Mammary microvascular endothelial cell (primary cell): ENCODE results near the gene TBXAS1. TPM values are rescaled to one million over a fixed set of nuclear protein-coding genes. Genes with fewer than 3 reads are reported as not detected.

ENCODE experiments used
- total RNA-seq: library from RNA; depleted of rRNA; stranded (reverse); fragments of >200 nt; gene quantifications from 2 replicates; pipeline ENCODE4 v1.2.3, GENCODE V29; 2015

The TBXAS1 gene
- total RNA-seq: 0.67 and 1.7 TPM in 2 replicates

DNA sequence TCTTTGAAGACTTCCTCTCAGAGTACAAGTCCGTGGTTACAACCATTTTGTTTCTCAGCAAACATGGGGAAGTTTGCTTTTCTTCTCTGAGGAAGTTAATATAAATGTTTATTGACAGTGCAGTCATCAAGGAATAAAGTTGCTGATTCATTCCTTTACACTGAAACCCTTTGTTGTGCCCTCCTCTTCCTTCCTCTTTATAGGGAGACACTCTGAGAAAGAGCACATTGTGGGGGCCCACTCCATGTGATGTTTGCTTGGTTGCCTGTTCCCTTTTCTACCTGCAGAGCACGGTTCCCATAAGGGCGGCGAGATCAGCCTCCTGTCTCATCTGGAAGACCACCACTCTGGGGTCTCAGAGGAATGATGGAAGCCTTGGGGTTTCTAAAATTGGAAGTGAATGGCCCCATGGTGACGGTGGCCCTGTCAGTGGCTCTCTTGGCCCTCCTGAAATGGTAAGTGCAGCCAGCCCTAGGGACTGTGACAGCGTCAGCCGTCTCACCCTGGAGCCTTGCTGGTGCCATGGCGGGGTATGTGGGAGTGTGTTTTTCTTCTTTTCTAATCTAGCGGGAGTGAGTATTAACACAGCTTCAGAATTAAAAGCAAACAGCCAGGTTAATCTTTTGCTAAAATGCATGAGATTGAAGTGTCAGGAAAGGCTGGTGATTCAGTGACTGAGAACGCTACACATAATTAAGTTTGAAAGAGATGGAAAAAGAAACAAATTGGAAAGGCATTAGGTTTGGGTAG is at the start of gene TBXAS1:
Gene TBXAS1 (plus strand): TSS at position 240 of the 750 bp plus-strand sequence. CDS start 127 bp downstream, at position 367.

DNA sequence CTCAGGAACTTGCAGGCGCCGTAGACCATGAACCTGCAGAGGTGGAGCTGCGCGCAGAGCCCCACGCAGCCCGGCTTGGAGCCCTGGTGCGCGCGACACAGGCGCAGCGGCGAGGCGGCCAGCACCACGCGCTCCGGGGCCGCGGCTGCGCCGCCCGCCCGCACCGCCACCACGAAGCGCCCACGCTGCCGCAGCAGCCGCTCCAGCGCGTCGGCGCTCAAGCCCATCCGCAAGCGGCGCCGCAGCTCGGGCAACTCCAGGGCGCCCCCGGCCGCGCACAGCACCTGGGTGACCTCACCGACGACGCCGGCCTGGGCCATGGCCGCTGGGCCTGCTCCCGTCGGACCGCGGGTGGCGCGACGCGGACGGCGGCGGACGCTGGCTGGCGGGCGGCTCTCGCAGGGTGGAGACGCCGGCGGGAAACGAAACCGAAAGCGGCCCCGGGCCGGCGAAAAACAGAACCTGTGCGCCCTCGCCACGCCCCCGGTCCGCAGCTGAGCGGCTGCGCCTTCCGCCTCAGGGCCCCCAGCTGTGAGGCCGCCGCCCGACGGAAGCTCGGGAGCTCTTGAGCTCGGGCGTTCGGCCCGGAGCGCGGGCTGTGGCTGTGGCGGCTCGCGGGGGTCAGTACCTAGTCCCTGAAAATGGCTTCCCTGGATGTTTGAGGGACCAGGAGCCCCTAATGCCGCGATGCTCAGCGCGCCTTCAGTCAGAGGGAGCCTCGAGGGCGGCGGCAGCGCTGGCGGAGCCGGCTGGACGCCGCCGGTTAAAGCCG is 233.7 kb downstream of the TBXAS1 start, which contains the start of gene PARP12:
Gene PARP12 (minus strand): TSS at position 424 of the 772 bp plus-strand sequence. CDS start 104 bp downstream, at position 320.

Other genes starting within 250 kb of the TBXAS1 start
- gene HIPK2, start 51.3 kb upstream of the TBXAS1 start, total RNA-seq: 13.6 and 17.0 TPM in 2 replicates
- 65.9 and 69.2 TPM in 2 replicates for gene PARP12, start 233.7 kb downstream of the TBXAS1 start, total RNA-seq